Measurements from ENCODE around the gene GRIN2A.

DNA sequence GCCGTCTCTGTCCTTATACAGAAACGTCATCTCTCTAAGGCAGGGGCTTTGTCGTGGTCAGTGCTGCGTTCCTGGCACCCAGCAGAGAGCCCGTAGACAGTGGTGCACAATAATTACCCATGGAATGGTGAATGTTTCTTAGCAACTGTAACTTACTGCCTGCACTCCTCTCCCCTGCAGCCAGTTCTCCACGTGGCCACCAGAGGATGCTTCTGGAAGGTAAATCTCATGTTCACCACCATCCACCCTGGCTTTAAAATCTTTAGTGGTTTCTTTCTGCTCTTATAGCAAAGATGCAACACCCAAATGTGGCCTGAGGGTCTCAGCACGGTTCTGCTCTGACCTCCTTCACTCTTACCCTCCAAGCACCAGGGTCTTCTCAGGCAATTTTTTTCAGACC is 150.8 kb downstream of the GRIN2A start:
- no peak for TF ChIP-seq ZNF274 (IDR thresholded peaks at IDR 0.05; ENCODE audit: low read depth, low read length)
- TF ChIP-seq SUZ12 (IDR thresholded peaks at IDR 0.05; ENCODE audit: extremely low read depth, insufficient read depth, insufficient read length): no peak

Measured in NT2/D1 (cell line).